Spleen (tissue), 11 donors: ENCODE measurements around the gene GALK1. TPM values are rescaled to one million over a fixed set of nuclear protein-coding genes. Genes with fewer than 3 reads are reported as not detected.
A peak's percentile ranks its signal among the peaks of the same experiment; 100 is the strongest.

Source experiments
- DNase-seq: peaks from one replicate; pipeline ENCODE4 v3.0.0-alpha.2; 2020
- H3K27ac ChIP-seq, 8 donors: fragments of 200-600 bp; sonication (generic) in 7 of 8; 1 replicate in 4 of 8; 2 replicates in 4 of 8; pipeline versions ENCODE4 v1.5.0 to v1.8.0; 2016 to 2021; ENCODE audit warnings: inconsistent platforms in 4 of 8, mild to moderate bottlenecking in 4 of 8, moderate library complexity in 1 of 8
- H3K27me3 ChIP-seq, 7 donors: fragments of 200-600 bp; sonication (generic) in 6 of 7; replicated peaks in 1 of 7; 1 replicate in 4 of 7; 2 replicates in 3 of 7; pipeline versions ENCODE4 v1.5.0 to v1.8.0; 2016 to 2021; ENCODE audit warnings: inconsistent platforms in 3 of 7, mild to moderate bottlenecking in 1 of 7
- H3K36me3 ChIP-seq, 6 donors: fragments of 200-600 bp; sonication (generic) in 5 of 6; 1 replicate in 4 of 6; 2 replicates in 2 of 6; pipeline versions ENCODE4 v1.5.0 to v1.8.0; 2016 to 2021; ENCODE audit warnings: inconsistent platforms in 2 of 6
- H3K4me1 ChIP-seq, 6 donors: fragments of 200-600 bp; sonication (generic) in 5 of 6; 1 replicate in 3 of 6; 2 replicates in 3 of 6; pipeline versions ENCODE4 v1.5.0 to v1.8.0; 2016 to 2021; ENCODE audit warnings: inconsistent platforms in 3 of 6
- H3K4me3 ChIP-seq, 8 donors: fragments of 200-600 bp; sonication (generic) in 7 of 8; 1 replicate in 4 of 8; 2 replicates in 4 of 8; pipeline versions ENCODE4 v1.5.0 to v1.8.0; 2016 to 2021; ENCODE audit warnings: inconsistent platforms in 4 of 8, mild to moderate bottlenecking in 4 of 8, moderate library complexity in 2 of 8
- H3K9me3 ChIP-seq, 8 donors: fragments of 200-600 bp; sonication (generic) in 7 of 8; 1 replicate in 4 of 8; 2 replicates in 4 of 8; pipeline versions ENCODE4 v1.5.0 to v1.8.0; 2016 to 2021; ENCODE audit warnings: inconsistent platforms in 4 of 8
- CTCF ChIP-seq, 11 experiments: fragments of 200-600 bp in 7 of 11; fragments of 450-650 bp in 4 of 11; sonication (generic) in 4 of 11; IDR thresholded peaks in 8 of 11; conservative IDR thresholded peaks in 3 of 11; 1 replicate in 7 of 11; 2 replicates in 4 of 11; pipeline versions ENCODE4 v1.4.0 to v1.8.0; 2016 to 2021; ENCODE audit warnings: antibody characterized with exemption in 11 of 11, inconsistent platforms in 4 of 11, mild to moderate bottlenecking in 1 of 11
- POLR2A ChIP-seq, 3 donors: fragments of 450-650 bp; IDR thresholded peaks; one replicate each; pipeline ENCODE4 v1.5.1; 2017; ENCODE audit warnings: antibody characterized with exemption in 3 of 3, mild to moderate bottlenecking in 1 of 3
- POLR2AphosphoS5 ChIP-seq, 3 donors: sonication (generic); formaldehyde crosslinking; IDR thresholded peaks; one replicate each; pipeline ENCODE4 v1.5.1; 2017; ENCODE audit warnings: antibody characterized with exemption in 3 of 3
- WGBS, 5 donors: extraction: QIAGEN DNeasy Blood & Tissue Kit in 3 of 5; methylation state at CpG; one replicate each; pipeline versions ENCODE4 v1.1.5 to v1.1.7; 2013 to 2018; 5-methylcytosine and 5-hydroxymethylcytosine counted together
- intact Hi-C: fragments of 100-400 bp; cut with DNase I; formaldehyde crosslinking; loops from one replicate; pipeline ENCODE4 v1.15.0; 2023; ENCODE audit warnings: low total_unique reads
- polyA plus RNA-seq, 3 donors: library from polyadenylated mRNA; stranded (reverse); fragments of 200-250 nt; gene quantifications; one replicate each; pipeline ENCODE4 v1.2.1, GENCODE V29; 2013
- total RNA-seq, 7 donors: library from RNA; depleted of rRNA in 3 of 7; stranded (reverse); fragments of >200 nt in 3 of 7; fragmentation: NEBNext Ultra II Directional in 4 of 7; extraction: Animal tissue kit (Norgen Biotek cat#: 25700) in 4 of 7; gene quantifications; one replicate each; pipeline versions ENCODE4 v1.1.0 to v1.2.1, GENCODE V29; 2016 to 2021
- donor health status: healthy with polysubstance abuse.
- donor health status: DM: no; HTN: no; CAD: no; lungs with moderate emphysema.
- donor health status: DM: no; HTN: no; CAD: no.
- donor health status: Bipolar disorder and iron deficiency.
- donor health status: healthy.
- donor health status: DM: no; HTN: no; CAD: no.
- donor health status: DM: yes; HTN: yes; CAD: no.

GALK1 gene
- total and polyA plus RNA-seq, 10 donors = 23.5 to 45.9 (median 34.0) TPM

- Histone ChIP-seq H3K4me1 (peaks cover 11 to 80% (median 54%) of the 10 kb centered on the region in 6 donors), H3K4me3 (no peak overlapping the region), H3K36me3 (peaks cover 0 to 87% (median 17%) of the 10 kb centered on the region in 6 donors), H3K27ac (no peak overlapping the region), H3K9me3 (no peaks in the 10 kb centered on the region), H3K27me3 (no peaks in the 10 kb centered on the region)
- no peak for TF ChIP-seq POLR2A (IDR thresholded peaks at IDR 0.05)
- no peak for TF ChIP-seq POLR2AphosphoS5 (IDR thresholded peaks at IDR 0.05)
- no peak for TF ChIP-seq CTCF (IDR thresholded peaks at IDR 0.05 in 8 of 11, conservative IDR thresholded peaks at IDR 0.05 in 3 of 11)
- intact Hi-C loops = no loop called here
- 89 to 94% (median 91%) methylated on average over 10 of the region's 10 CpGs for WGBS, 5 donors
- DNase-seq = no peak
These were observed 12.6 kb downstream of the GALK1 start for GRCh38 chr17:75752405-75752709.

GRCh38 chr17:75751676-75752404, 13.2 kb downstream of the GALK1 start:
- peak; percentile 72 for DNase-seq
- H3K9me3 ChIP-seq = no peaks in the 10 kb centered on the region
- 78 to 92% (median 85%) methylated on average over 21 to 24 of the region's 24 CpGs for WGBS, 5 donors
- no peaks in the 10 kb centered on the region for H3K27me3 ChIP-seq
- intact Hi-C loops = no loop called here
- no peak overlapping the region for H3K4me3 ChIP-seq
- TF ChIP-seq CTCF (IDR thresholded peaks at IDR 0.05 in 8 of 11, conservative IDR thresholded peaks at IDR 0.05 in 3 of 11) (no peak), POLR2AphosphoS5 (IDR thresholded peaks at IDR 0.05) (peak in 1 of 3 donors; percentile 13), POLR2A (IDR thresholded peaks at IDR 0.05) (no peak)
- H3K4me1 ChIP-seq = peaks cover 11 to 81% (median 58%) of the 10 kb centered on the region in 6 donors
- H3K36me3 ChIP-seq = peaks cover 0 to 82% (median 15%) of the 10 kb centered on the region in 6 donors
- H3K27ac ChIP-seq = no peak overlapping the region

- Histone ChIP-seq H3K4me1 (peaks cover 11 to 76% (median 55%) of the 10 kb centered on the region in 6 donors), H3K27me3 (no peaks in the 10 kb centered on the region), H3K9me3 (no peaks in the 10 kb centered on the region), H3K36me3 (peaks cover 0 to 72% (median 10%) of the 10 kb centered on the region in 6 donors), H3K4me3 (no peak overlapping the region), H3K27ac (no peak overlapping the region)
- peak; percentile 73 for DNase-seq
- WGBS, 5 donors = 84 to 87% (median 86%) methylated on average over 18 to 23 of the region's 23 CpGs
- TF ChIP-seq POLR2AphosphoS5 (IDR thresholded peaks at IDR 0.05) = no peak
- intact Hi-C loops = no loop called here
These were observed 14.2 kb downstream of the GALK1 start for GRCh38 chr17:75750661-75751423.

- intact Hi-C loops = loop anchor here (2.0 kb wide), 2 partner anchors 71 to 117 kb away; partner anchors contain the start of gene SMIM5
- Histone ChIP-seq H3K4me1 (peaks cover 11 to 66% (median 50%) of the 10 kb centered on the region in 6 donors), H3K27me3 (no peaks in the 10 kb centered on the region), H3K36me3 (peaks cover 0 to 64% (median 5%) of the 10 kb centered on the region in 6 donors), H3K27ac (peak overlapping the region in 5 of 8 donors; percentile 7 to 75 (median 23)), H3K4me3 (no peak overlapping the region), H3K9me3 (no peaks in the 10 kb centered on the region)
- DNase-seq = peak; percentile 97
- TF ChIP-seq POLR2AphosphoS5 (IDR thresholded peaks at IDR 0.05) (peak; percentile 31 to 63 (median 62)), POLR2A (IDR thresholded peaks at IDR 0.05) (no peak), CTCF (IDR thresholded peaks at IDR 0.05 in 8 of 11, conservative IDR thresholded peaks at IDR 0.05 in 3 of 11) (peak; percentile 86 to 98 (median 94))
- WGBS, 5 donors = 11 to 18% (median 16%) methylated on average over 8 to 20 of the region's 20 CpGs
These were observed 15.2 kb downstream of the GALK1 start for GRCh38 chr17:75749545-75750389.
